ENCODE measurements around the gene YES1. TPM values are rescaled to one million over a fixed set of nuclear protein-coding genes. Genes with fewer than 3 reads are reported as not detected.

Gene YES1
- total and polyA plus RNA-seq, 2 of the 8 experiments (the other 6 are each of a cell fraction or from before 2014, with no cell fraction given): 14.8 to 94.3 TPM

DNA sequence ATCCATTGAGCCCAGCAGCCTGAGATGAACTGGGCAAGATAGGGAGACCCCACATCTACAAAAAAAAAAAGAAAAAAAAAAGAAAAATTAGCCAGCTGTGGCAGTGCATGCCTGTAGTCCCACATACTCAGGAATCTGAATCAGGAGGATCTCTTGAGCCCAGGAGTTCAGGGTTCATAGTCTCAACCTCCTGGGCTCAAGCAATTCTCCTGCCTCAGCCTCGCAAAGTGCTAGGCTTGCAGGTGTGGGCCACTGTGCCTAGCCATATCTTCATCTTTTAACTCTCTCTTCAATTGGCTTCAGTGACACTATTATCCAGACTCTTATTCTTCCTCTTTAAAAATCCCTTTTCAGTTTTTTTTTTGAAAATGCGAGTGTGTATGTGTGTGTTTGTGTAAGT lies 28.5 kb upstream of the YES1 start (continued):
- TF ChIP-seq SRF (IDR thresholded peaks at IDR 0.05; ENCODE audit: low read depth, low read length): no peak
- no peak for TF ChIP-seq NANOG (IDR thresholded peaks at IDR 0.05; ENCODE audit: insufficient read depth, low read depth, low read length, poor library complexity, severe bottlenecking)
- TF ChIP-seq PHF8 (conservative IDR thresholded peaks at IDR 0.05; ENCODE audit: low read depth, low read length): no peak
- TF ChIP-seq BACH1 (IDR thresholded peaks at IDR 0.05; ENCODE audit: low read length): no peak
- TF ChIP-seq, protein P1, sequence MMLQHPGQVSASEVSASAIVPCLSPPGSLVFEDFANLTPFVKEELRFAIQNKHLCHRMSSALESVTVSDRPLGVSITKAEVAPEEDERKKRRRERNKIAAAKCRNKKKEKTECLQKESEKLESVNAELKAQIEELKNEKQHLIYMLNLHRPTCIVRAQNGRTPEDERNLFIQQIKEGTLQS (IDR thresholded peaks at IDR 0.05; ENCODE audit: insufficient read depth, low read depth, low read length): no peak
- no peak for TF ChIP-seq SAP30 (IDR thresholded peaks at IDR 0.05; ENCODE audit: insufficient read depth, insufficient replicate concordance, low read length)
- no peak for TF ChIP-seq SUZ12 (IDR thresholded peaks at IDR 0.05; ENCODE audit: low read length)
